HG03196 (cell line): ENCODE data around the gene OXT.
"Not testable (repeated sequence)": the region's sequence is repeated elsewhere in the genome, so short reads cannot be mapped to it uniquely, and the experiment has no call there.

ENCODE experiments used
- ATAC-seq: cut with Tn5 transposase; IDR thresholded peaks from one replicate; pipeline ENCODE4 v1.9.1; 2021; ENCODE audit not compliant: unreplicated experiment

Gene OXT

DNA sequence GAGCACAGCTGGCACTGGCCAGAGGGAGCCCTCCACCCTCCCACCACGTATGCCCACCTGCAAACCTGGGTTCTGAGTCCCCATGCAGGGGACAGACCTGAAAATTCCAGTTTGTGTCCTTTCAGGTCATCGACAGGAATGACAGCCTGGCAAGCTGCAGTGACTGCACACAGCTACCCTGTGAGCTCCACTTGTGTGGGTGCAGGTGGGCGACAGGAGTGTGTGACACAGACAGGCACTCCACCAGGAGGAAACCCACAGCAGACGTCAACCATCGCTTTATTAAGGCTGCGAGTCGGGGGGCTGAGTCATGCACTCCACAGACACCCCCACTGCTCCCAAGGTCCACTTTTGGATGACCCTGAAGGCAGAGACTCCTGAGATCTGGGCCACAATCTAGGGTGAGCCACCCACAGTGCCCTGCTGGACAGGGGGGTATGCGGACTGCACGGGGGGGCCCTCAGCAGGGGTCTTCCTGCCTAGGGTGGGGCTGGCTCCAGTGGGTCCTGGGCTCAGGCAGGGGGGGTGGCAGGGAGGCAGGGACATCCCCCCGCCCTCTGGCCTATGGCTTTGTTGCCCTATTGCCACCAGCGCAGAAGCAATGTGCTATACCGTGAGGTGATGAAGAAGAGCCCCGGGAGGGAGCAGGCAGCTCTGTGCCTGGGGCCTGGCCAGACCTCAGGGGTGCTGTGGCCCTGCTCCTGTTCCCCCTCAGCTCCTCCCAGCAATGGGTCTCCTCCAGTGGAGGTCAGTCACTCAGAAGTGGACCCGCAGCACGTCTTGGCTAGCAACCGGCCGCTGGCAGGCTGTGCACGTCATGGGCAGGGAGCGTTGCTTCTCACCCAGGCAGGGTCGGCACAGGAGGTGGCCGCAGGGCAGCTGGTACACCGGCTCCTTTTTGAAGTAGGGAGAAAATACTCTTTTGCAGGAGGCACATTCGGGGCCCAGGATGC, 38.2 kb downstream of the OXT start:
- no peak for ATAC-seq

GRCh38 chr20:3111507-3111906, 40.1 kb downstream of the OXT start:
- no peak for ATAC-seq

DNA sequence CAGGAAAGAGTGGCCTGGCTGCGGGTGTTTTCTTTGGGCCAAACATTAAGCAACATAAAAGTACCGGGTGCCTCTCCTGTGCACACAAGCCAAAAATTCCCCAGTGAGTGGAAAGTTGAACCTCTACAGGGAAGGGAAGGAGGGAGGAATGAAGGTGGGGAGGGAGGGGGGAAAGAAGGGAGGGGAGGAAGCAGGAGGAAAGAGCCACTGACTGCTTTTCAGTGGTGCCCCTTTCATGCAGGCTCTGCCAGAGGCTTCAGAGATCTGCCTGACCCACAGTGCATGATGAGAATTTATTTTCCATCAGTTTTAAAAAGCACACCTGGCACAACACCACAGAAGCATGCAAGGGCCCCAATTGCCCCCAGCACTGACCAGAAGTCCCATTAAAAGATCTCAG, 40.6 kb downstream of the OXT start:
- ATAC-seq: no peak

DNA sequence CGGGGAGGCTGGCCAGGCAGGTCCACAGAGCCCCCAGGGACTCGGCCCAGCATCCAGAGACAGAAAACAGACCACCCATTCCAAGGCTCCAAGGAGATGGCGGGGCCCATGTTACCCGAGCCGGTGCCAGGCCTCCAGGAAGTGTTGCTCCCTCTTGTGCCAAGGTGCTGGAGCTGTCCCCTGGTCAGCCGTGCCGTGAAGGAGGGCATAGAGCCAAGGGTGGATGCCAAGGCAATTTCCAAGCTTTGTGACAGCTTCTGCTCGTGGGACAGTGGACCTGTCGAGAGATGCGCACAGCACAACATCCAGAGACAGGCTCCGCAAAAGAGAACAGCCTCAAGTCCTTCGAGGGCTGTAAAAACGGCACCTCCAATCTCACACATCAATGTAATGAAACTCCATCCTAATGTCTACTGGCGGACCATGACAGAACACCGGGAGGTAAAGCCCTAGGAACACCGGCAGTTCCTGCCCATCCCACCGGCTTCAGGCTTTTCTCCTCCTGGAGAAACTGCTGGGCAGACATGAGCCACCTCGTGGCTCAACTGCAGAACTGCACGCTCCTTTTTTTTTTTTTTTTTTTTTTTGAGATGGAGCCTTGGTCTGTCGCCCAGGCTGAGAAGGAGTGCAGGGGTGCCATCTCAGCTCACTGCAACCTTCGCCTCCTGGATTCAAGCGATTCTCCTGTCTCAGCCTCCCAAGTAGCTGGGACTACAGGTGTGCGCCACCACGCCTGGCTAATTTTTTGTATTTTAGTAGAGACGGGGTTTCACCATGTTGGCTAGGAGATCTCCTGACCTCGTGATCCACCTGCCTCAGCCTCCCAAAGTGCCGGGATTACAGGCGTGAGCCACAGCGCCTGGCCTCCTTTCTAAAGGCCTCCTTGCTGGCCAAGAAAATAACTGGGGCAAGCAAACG, 44.0 kb downstream of the OXT start:
- no peak for ATAC-seq

GRCh38 chr20:3116341-3116740, 44.9 kb downstream of the OXT start:
- ATAC-seq: no peak

- not testable (repeated sequence) for ATAC-seq
Measured at GRCh38 chr20:3117839-3118379, 46.5 kb downstream of the OXT start.

GRCh38 chr20:3119044-3119443, 47.6 kb downstream of the OXT start:
- ATAC-seq: no peak

DNA sequence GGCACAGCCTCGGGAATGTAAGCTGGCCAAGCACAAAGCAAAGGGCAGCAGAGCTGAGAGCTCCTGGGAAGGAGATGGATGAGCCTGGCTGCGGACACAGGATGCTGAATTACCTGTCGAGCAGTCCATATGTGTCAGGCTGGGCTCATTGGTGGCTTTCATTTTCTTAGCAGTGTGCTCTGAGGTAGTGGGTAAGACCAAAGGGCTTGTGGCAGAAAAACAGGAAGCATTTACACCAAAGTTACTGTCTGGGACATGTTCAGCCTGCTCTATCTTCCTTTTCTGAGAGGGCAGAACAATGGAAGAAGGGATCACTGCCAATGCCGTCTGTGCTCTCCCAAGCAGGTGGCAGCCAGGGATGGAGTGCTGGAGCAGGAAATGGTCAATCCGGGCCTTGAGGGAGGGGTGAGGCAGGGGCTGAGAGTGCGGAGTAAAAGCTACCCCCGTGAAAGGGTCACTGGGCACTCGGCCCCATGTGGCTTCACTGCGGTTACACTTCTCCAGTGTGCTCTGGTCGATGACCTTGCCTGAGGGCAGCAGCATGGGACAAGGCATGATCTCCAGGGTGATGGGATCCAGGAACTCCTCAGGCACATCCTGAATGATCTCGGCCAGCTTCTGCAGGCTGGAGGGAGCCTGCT, 50.0 kb downstream of the OXT start:
- ATAC-seq: no peak
